ENCODE data around the gene OR5M8. TPM values are rescaled to one million over a fixed set of nuclear protein-coding genes. Genes with fewer than 3 reads are reported as not detected.

OR5M8 gene
- total RNA-seq (2013; cell fraction: nucleolus; rRNA removed), result not detected in 2 replicates
- total RNA-seq (2014; rRNA removed), result not detected in 2 replicates
- total RNA-seq (2014; rRNA removed; fragmentation: Illumina TruSeq; extraction: Trizol), result not detected in 2 replicates
- total RNA-seq (2021), result not detected in 2 replicates
- polyA plus RNA-seq (2011; ENCODE audit: low read depth), result not detected
- not detected in 2 replicates for polyA plus RNA-seq (2011; rRNA removed)
- polyA plus RNA-seq (2011; cell fraction: cytosol; rRNA removed), result not detected in 2 replicates
- not detected in 2 replicates for polyA plus RNA-seq (2011; cell fraction: nucleus; rRNA removed)
- polyA plus RNA-seq (2012), result not detected in 2 replicates
- polyA plus RNA-seq (2014; fragmentation: Illumina TruSeq; extraction: Trizol), result not detected in 2 replicates
- polyA plus RNA-seq (2014; fragmentation: Nextera tagmentation; extraction: Ambion mirVana), result not detected
- polyA plus RNA-seq (2014; rRNA removed), result not detected in 2 replicates
- polyA plus RNA-seq (2016; fragmentation: Nextera tagmentation; extraction: Ambion mirVana), result not detected
- polyA minus RNA-seq (2011; rRNA and poly(A)+ RNA removed), result not detected in 2 replicates
- not detected in 2 replicates for polyA minus RNA-seq (2011; cell fraction: cytosol; rRNA and poly(A)+ RNA removed)
- not detected in 2 replicates for polyA minus RNA-seq (2011; cell fraction: nucleus; rRNA and poly(A)+ RNA removed)
- Bru-seq, nascent RNA, result not detected
- BruChase-seq, experiment 1, labeled RNA remaining after a 6-hour chase, result not detected
- BruChase-seq, experiment 2, labeled RNA remaining after a 2-hour chase, result not detected
- long read RNA-seq, experiment 1, result 0 reads
- long read RNA-seq, experiment 2, result 0 reads

GRCh38 chr11:56491270-56491669 is at the start of gene OR5M8:
TSS of gene OR5M8 (minus strand) at chr11:56491370. CDS start at chr11:56491370, 0 bp downstream.
- BruUV-seq (replicated peaks), result no TSS peak
- H3K4me3 ChIP-seq, result no peak within 1 kb of the TSS
- no peaks in the 10 kb centered on the region for H3K79me2 ChIP-seq (ENCODE audit: control insufficient read depth, insufficient read depth, low read length)
- in situ Hi-C loops (cut with MboI), result no loop called here
- no peak within 1 kb of the TSS for H3K27ac ChIP-seq (ENCODE audit: control insufficient read depth, insufficient read depth)
- intact Hi-C loops (cut with micrococcal nuclease; ENCODE audit: unreplicated experiment), result no loop called here
- DNase-seq (ENCODE audit: low read depth, low spot score), result no peak
- H3K36me3 ChIP-seq (ENCODE audit: control insufficient read depth in 2 of 2, insufficient read depth in 2 of 2, low read length in 1 of 2), result no peaks in the 10 kb centered on the region
- H3K4me1 ChIP-seq (ENCODE audit: control insufficient read depth, insufficient read depth, low read length), result no peaks in the 10 kb centered on the region
- ChIA-PET CTCF (no interaction called here), POLR2A (no interaction called here), SMC1A (ENCODE audit: uncharacterized antibody, unreplicated experiment) (no interaction called here), RAD21 (ENCODE audit: unreplicated experiment) (no interaction called here)
- H3K9ac ChIP-seq (ENCODE audit: control insufficient read depth, insufficient read depth, low read length), result no peak within 1 kb of the TSS
- no peak within 1 kb of the TSS for H2AFZ ChIP-seq (ENCODE audit: control insufficient read depth, low read depth, low read length)
- TF ChIP-seq SMAD5 (IDR thresholded peaks at IDR 0.05; ENCODE audit: low read depth), result no peak
- TF ChIP-seq HCFC1 (IDR thresholded peaks at IDR 0.05; ENCODE audit: low read length), result no peak
- TF ChIP-seq KAT2A (conservative IDR thresholded peaks at IDR 0.05; ENCODE audit: control insufficient read depth, low read depth, low read length), result no peak
- no peak for TF ChIP-seq ZNF622 (IDR thresholded peaks at IDR 0.05)
- TF ChIP-seq ZNF24 (IDR thresholded peaks at IDR 0.05), result no peak
- TF ChIP-seq TCF7 (IDR thresholded peaks at IDR 0.05; ENCODE audit: borderline replicate concordance), result no peak
- no peak for FAIRE-seq
- no peak for ATAC-seq
- H3K27me3 ChIP-seq (replicated peaks in 1 of 2; ENCODE audit: control insufficient read depth in 2 of 2, insufficient read depth in 2 of 2, low read length in 1 of 2), result no peaks in the 10 kb centered on the region
- 19% methylated on average over 7 of the region's 7 CpGs for WGBS (ENCODE audit: insufficient coverage, insufficient replicate concordance, low lambda C conversion rate, missing lambda C conversion rate)
- H4K20me1 ChIP-seq (ENCODE audit: control insufficient read depth, insufficient read depth), result no peaks in the 10 kb centered on the region
- no peaks in the 10 kb centered on the region for H3K9me3 ChIP-seq (replicated peaks; ENCODE audit: control insufficient read depth, insufficient read depth, low read length)
- H3K4me2 ChIP-seq (ENCODE audit: control insufficient read depth, insufficient read depth), result no peak within 1 kb of the TSS

All from GM12878 (cell line).